NCI-H526 treated with DMSO at 0.1 percent for 48 hours (cell line): ENCODE data around the gene TPGS1.

Experiments
- DNase-seq: peaks from one replicate; lab custom pipeline; 2025; lab: John Stamatoyannopoulos, UW

TPGS1 gene

DNA sequence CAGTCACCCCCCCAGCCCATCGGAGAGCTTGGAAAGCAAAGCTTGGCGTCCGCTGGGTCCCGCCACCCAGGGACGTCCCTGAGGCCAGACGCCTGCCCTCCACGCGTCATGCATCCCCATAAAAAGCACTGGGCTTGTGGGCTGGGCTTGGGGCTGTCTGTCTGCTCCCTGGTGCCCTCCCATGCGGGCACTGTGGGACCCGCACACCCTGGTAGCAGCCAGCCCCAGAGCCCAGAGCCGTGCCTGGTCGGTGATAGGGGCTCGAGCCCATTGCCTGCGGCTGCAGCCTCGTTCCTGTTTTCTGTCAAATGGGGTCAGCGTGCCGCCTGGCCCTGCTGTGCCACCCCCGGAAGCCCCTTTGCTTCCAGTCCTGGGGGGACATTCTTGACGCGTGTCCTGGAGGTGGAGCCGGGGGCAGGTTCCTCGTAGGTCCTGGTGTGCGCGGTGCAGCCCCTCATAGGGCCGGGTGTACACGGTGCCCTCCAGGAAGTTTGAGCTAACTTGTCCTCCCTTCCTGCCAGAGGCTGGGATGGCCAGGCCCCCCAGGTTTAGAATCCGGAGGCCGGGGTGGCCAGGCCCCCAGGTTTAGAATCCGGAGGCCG is 32.2 kb downstream of the TPGS1 start:
- DNase-seq: no peak

DNA sequence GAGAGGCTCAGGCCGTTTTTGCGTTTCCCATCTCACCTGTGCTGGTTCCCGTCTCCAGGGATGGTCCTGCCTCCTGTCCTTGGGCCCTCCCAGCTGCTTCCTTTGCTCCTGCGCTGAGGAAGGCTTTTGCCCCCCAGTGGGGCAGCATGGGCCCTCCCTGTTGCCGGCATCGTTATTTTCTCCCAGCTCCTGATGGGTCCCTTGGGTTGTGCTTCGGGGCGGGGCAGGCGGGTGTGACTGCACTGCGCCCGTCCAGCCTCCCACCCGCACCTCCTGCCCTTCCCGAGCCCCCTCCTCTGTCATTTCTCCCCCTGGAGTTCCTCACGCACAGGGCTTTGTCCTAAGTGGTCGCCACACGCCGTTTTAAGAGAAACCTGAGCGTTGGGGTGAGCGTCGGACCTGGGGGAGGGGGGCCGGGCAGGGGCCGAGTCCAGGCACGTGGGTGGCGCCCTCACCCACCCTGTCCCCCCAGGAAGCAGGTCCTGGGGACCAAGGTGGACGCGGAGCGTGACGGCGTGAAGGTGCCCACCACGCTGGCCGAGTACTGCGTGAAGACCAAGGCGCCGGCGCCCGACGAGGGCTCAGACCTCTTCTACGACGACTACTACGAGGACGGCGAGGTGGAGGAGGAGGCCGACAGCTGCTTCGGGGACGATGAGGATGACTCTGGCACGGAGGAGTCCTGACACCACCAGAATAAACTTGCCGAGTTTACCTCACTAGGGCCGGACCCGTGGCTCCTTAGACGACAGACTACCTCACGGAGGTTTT is 33.8 kb downstream of the TPGS1 start:
- DNase-seq: no peak

DNA sequence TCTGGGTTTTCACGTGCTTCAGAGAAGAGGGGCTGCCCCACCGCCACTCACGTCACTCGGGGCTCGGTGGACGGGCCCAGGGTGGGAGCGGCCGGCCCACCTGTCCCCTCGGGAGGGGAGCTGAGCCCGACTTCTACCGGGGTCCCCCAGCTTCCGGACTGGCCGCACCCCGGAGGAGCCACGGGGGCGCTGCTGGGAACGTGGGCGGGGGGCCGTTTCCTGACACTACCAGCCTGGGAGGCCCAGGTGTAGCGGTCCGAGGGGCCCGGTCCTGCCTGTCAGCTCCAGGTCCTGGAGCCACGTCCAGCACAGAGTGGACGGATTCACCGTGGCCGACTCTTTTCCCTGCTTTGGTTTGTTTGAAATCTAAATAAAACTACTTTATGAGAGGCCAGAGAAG is 34.4 kb downstream of the TPGS1 start:
- no peak for DNase-seq

DNA sequence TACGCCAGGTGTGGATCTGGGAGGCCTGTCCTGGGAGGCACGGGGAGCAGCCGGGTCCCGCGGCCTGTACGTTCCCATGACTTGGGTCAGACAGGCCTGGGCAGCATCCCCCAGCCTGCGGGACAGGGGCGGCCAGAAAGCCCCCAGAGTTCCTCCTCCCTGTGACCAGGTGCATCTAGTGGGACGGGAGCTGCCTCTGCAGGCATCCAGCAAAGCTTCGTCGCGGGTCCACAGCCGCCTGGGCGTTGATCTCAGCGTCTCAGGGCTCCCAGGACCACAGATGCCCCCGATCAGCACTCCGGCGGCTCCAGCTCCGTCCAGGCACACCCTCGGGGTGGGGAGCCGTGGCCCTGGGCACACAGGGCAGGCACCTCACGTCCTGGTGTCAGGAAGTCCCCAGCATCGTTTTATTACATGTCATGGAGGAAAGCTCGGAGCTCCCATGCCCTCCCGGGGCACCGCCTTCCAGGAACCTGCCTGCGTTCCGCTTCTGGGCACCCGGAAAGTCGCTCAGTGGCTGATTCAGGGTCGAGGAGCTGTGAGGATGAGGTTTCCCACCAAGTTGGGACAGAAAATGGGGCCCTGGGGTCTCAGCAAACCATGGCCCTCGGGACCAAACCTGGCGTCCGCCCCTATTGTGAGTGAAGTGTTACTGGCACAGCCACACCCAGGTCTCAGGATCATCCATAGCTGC is 35.0 kb downstream of the TPGS1 start:
- no peak for DNase-seq

DNA sequence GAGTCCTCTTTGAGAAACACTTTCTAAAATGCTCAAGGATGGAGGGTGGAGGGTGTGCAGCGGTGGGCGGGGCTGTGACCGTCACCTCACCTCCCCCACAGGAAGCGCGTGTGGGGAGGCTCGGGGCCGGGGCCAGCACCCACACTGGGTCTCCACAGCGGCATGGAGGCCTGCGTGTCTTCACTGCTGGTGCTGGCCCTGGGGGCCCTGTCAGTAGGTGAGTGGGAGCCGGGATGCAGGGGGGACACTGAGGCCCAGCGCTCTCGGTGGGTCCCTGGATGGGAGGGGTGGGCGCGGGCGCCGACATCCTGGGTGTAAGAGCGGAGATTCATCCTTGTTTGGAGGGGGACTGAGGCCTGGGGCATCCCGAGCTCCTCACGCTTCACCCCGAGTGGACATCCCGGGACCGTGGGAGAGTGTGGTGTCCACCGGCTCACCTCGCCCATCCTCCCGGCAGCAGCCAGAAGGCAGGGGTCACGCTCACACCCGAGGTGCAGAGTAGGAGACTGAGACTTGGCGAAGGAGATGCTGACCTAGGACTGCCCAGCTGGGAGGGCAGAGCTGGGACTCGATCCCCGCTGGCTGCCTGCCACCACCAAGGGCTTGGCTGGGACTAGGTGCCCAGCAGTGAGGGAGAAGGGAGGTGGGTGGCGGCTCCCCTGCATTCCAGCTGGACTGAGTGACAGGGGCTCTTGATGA is 36.8 kb downstream of the TPGS1 start, which contains the start of gene GZMM:
Gene GZMM, plus strand, starts transcription at position 144 of the 699 bp plus-strand sequence. Its CDS starts 19 bp downstream, at position 163.
- DNase-seq: no peak

DNA sequence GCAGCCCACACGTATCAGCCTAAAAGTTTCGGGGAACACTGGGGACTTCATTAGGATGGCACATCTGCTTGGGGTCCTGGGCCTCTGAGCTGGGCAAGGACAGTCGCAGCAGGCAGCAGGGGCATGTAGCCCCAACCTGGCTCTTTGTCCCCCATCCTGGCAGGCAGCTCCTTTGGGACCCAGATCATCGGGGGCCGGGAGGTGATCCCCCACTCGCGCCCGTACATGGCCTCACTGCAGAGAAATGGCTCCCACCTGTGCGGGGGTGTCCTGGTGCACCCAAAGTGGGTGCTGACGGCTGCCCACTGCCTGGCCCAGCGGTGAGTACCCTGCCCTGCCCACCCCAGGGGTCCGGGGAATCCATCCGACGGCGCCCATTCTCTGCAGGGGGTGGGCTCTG is 39.8 kb downstream of the TPGS1 start:
- no peak for DNase-seq

DNA sequence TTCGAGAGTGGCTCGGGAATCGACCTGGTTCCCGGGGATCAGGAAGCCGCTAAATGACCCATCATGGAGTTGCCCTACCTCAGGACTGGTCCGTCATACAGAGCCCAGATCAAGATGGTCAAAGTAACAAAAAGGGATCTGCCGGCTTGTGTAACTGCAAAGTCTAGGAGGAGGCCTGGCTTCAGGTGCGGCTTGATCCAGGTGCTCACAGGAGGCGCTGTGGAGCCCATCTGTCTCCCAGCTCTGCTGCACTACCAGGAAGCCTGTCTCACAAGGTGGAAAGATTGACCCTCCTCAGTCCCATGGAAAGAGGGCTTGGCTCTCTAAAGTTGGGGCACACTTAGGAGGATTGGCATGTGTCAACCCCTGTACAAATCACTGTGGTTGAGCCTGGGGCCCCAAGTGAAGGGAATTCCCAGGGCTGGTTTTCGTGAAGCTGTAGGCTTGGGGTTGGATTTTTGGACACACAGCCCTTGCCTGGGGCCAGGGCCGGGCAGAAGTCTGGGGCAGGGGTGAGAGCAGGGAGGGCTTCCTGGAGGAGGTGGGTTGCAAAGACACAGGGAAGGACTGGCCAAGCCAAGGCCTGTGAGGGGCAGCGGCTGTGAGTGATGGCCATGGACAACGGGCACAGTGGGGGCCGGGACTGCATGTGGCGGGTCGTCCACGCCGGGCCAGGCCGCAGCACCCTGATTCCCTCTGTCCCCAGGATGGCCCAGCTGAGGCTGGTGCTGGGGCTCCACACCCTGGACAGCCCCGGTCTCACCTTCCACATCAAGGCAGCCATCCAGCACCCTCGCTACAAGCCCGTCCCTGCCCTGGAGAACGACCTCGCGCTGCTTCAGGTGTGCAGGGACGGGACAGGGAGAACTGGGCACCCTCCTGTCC is 40.8 kb downstream of the TPGS1 start:
- DNase-seq: no peak

DNA sequence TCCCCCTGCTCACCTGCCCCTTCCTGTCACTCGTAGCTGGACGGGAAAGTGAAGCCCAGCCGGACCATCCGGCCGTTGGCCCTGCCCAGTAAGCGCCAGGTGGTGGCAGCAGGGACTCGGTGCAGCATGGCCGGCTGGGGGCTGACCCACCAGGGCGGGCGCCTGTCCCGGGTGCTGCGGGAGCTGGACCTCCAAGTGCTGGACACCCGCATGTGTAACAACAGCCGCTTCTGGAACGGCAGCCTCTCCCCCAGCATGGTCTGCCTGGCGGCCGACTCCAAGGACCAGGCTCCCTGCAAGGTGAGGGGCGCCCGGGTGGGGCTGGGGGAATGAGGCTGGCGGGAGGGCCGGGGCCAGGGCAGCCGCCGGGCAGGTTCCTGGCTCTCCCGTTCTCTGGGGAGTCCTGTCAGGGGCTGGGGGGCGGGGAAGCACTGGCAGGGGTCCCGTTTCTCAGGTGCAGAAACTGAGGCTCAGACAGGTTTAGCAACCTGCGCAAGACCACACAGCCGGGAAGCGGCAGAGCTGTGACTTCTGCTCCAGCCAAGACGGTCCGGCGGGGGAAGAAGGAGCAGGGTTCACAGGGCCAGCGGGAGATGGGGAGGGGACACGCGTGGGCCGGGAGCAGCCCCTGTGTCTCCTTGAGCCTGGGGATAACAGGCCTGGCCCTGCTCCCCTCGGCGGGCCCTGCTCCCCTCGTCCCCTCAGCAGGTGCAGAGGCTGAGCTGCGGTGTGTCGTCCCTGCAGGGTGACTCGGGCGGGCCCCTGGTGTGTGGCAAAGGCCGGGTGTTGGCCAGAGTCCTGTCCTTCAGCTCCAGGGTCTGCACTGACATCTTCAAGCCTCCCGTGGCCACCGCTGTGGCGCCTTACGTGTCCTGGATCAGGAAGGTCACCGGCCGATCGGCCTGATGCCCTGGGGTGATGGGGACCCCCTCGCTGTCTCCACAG is 41.9 kb downstream of the TPGS1 start:
- DNase-seq: no peak

DNA sequence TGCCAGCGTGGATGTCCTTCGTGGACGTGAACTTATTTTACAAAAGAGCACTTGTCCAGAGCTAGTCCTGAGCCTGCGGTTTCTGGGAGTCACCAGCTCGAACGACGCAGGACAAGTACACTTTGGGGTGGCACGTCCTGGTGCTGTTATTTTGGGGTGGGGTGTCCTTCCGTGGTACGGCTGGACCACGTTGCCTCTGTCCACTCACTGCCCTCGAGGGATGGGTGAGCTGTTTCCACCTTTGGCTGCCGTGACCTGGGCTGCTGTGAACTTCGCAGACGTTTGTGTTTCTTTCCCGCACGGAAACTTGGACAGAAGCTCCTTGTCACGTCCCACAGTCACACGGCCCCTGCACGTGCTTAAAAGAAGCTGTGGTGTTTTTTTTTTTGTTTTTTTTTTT is 47.5 kb downstream of the TPGS1 start:
- no peak for DNase-seq

DNA sequence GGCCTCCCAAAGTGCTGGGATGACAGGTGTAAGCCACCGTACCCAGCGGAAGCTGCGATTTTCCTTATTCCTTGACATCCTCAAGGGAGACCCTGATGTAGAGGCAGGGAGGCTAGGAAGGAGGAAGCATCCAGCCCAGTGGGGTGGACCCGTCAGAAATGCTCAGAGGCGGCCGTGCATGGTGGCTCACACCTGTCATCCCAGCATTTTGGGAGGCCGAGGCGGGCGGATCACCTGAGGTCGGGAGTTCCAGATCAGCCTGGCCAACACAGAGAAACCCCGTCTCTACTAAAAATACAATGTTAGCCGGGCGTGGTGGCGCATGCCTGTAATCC is 48.1 kb downstream of the TPGS1 start:
- DNase-seq: no peak

DNA sequence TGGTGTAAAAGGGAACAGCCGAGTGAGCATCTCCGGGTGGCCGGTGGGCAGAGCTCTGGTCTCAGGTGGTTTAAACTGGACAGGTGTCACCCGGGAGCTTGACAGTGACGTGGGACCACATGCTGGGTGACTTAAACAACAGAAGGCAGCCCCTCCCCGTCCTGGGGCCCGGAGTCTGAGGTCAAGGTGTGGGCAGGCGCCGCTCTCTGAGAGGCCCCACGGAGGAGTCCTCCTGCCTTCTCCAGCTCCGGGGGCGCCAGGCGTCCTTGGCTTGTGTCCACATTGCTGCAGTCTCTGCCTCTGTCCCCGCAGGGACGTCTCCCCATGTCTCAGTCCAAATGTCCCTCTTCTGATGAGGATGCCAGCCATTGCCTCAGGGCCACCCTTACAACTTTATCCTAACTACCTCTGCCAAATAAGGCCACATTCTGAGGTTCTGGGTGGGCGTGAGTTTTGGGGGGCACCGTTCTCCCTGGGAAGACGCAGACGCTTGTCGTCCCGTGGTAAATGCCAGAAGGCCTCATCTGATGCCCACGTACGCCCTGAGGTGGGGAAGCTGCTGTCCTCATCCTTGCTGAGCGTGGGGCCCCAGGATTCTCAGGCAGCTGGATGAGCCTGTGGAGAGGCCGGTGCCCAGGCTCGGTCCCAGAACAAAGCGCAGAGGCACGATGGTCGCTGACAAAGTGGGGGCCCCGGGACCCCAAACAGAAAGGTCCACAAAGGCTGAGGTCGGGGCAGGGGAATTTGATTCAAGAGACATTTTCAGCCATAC is 49.5 kb downstream of the TPGS1 start:
- no peak for DNase-seq

DNA sequence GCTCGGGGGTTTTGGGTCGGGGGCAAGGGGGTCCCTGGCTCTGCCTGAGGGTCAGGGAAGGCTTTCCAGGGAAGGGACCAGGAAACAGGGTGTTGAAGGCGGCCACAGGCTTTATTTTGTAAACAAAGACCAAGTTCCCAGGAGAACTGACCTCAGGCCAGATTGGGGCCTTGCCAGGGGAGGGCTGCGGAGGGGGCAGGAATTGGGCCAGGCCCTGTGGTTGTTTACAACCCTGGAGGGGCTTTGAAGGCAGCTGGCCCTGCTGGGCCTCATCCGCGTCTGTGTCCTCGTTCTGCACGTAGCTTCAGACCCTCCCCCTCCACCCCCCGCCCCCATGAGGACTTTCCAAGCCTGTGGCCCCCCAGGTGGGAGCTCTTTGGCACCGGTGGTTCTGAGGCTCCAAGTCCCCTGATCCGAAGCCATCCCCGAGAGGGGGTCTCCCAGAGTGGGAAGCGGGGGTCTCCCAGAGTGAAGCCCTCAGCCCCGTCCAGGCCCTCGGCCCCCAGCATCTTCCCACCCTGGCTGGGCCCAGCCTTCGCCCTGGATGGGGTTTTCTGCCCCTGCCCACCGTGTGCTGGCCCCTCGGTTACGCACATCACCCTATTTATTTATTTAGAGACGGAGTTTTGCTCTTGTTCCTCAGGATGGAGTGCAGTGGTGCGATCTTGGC is 51.6 kb downstream of the TPGS1 start:
- DNase-seq: no peak

DNA sequence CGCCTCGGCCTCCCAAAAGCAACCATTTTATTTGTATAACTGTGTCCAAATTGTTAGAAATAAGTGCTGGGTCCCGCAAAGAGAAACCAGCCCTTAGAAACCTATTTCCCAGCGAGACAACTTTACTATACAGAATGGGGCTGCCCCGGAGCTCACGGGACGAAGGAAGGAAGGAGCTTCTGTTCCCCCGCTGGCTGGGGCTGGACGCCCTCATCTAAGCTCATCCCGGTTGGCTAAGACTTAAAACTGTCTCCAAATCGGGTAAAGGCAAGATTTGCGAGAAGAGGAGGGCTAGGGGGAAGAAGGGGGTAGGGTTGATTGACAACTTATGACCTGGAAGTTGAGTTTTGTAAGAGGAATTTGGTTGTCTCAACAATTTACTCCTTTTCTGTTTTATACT is 52.8 kb downstream of the TPGS1 start:
- DNase-seq: no peak

DNA sequence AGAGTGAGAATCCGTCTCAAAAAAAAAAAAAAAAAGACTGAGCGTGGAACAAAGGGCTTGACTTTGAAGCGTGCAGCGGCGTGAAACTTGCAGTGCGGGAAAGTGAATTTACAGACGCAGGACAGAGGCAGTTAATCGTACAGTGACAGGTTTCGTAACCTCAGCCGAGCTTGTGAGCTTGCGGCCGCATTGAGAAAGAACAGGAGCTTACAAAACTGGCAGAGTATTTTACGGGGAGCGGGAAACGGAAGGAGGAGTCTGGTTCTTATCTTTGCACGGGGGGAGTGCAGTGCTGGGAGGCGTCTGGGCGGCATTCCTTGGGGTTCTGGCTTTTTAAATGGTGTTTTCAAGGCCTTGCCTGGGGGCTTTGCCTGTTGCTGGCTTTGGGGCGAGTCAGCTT is 59.1 kb downstream of the TPGS1 start:
- DNase-seq: no peak

DNA sequence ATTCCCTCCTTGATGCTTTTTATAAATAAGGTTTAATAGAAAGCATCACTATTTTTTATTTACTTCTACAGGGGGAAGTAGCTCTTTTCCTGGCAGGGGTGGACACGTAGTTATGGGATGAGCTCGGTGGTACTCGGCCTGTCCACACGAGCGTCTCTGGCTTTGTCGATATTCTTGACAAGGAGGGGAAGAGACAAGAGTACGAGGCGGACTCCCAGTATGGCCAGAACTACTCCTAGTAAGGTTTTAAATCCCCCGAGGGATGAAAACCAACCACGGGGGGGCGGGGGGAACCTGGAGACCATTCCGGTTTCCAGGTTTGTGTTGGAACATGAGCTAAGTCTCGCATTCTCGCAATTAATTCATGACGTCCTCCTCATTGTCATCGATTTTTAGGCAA is 59.5 kb downstream of the TPGS1 start:
- no peak for DNase-seq

DNA sequence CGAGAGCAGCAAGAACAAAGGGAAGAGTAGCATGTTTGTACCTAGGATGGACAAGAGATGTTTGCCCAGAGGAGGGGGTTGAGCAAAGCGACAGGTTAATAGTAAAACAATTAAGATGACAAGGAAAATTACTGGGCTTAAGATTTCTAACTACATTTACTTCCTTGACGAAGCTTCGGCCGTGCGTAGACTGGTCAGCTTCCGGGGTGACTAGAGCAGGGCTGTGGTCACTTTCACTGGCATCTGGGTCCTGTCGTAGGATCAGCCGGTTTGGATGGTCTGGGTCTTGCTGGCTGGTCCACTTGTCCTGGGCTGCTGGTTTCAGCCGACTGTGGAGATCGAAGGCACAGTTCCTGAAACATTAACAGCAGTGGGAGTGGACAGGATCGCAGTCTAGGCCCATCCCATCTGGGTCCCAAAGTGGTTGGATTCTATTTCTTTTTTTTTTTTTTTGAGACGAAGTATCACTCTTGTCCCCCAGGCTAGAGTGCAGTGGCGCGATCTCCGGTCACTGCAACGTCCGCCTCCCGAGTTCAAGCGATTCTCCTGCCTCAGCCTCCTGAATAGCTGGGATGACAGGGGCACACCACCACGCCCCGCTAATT is 60.1 kb downstream of the TPGS1 start:
- DNase-seq: no peak
